ENCODE data around the gene UGT1A10.

DNA sequence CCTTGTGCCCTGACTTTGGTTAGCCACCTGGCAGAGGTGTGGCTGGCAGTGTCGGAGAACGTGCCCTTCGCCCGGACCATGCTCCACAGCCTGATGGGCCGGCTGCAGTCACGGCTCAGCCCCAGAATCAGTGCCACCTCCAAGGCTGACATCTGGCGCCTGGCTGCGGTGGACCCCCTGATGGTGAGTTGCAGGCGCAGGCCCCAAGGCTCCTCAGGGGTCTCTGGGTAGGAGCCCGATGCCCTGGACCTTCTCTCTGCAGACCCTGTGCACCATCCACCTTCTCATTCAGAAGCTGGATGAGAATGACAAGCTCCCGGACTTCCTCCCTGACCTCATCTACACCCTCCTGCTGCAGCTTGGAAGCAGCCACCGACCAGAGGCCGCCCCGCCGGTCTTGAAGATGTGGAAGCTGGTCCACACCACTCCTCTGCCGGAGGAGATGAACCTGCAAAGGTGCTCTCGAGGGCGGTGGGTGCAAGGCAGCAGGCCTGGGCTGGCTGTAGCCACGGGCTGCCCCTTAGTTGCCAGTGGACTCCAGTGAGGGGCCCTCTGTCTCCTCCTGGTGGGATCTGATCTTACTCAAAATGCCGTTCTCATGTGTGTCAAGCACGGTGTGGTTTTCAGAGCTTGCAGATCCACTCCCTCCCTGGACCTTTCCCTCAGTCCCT lies 186.0 kb downstream of the UGT1A10 start:
- no peak for TF ChIP-seq CTCF (IDR thresholded peaks at IDR 0.05; ENCODE audit: insufficient read depth, low read length)
- no peak for TF ChIP-seq GABPA (IDR thresholded peaks at IDR 0.05; ENCODE audit: low read depth)
- TF ChIP-seq POLR2AphosphoS5 (IDR thresholded peaks at IDR 0.05; ENCODE audit: low read depth): no peak

Data from HL-60 (cell line).